Measurements from ENCODE around the gene GPRIN2. TPM values are rescaled to one million over a fixed set of nuclear protein-coding genes. Genes with fewer than 3 reads are reported as not detected.

The GPRIN2 gene
- not detected in 2 replicates for total RNA-seq (2014; rRNA removed; shearing (Covaris generic))

GRCh38 chr10:46556515-46557318, at the start of gene GPRIN2:
GPRIN2 (minus strand) TSS chr10:46556658; CDS start chr10:46550736, 5,922 bp downstream.

GRCh38 chr10:46578474-46579178, 22.2 kb upstream of the GPRIN2 start, which contains the start of gene SYT15:
SYT15 (plus strand) TSS chr10:46579128; CDS start chr10:46579169, 41 bp downstream.

Other genes starting within 250 kb of the GPRIN2 start
- gene ANXA8L1, start 180.9 kb downstream of the GPRIN2 start, total RNA-seq (2014; rRNA removed; shearing (Covaris generic)) = 0.13 TPM in 1 of 2 replicates, not detected in the other
- not detected in 2 replicates for gene NPY4R, start 90.7 kb downstream of the GPRIN2 start, total RNA-seq (2014; rRNA removed; shearing (Covaris generic))
- 0.08 and 0.24 TPM in 2 replicates for gene SYT15, start 22.5 kb upstream of the GPRIN2 start, total RNA-seq (2014; rRNA removed; shearing (Covaris generic))